MM.1S (cell line): ENCODE results near the gene MYPN.

ENCODE experiments used
- DNase-seq: peaks from one replicate; pipeline ENCODE4 v3.0.0-alpha.2; 2015
- H2AFZ ChIP-seq: fragments of 300-600 bp; sonication (generic); 2 replicates; pipeline ENCODE4 v1.6.0; 2016; ENCODE audit warnings: antibody characterized with exemption, low read length
- H3F3A ChIP-seq: fragments of 300-600 bp; sonication (generic); 2 replicates; pipeline ENCODE4 v1.6.1; 2016; ENCODE audit warnings: mild to moderate bottlenecking, antibody characterized with exemption, low read length, moderate library complexity, mixed read lengths; ENCODE audit not compliant: insufficient read depth
- H3K27ac ChIP-seq: fragments of 300-600 bp; sonication (generic); 2 replicates; pipeline ENCODE4 v1.5.1; 2016; ENCODE audit warnings: mild to moderate bottlenecking, low read length
- H3K27me3 ChIP-seq: fragments of 300-600 bp; sonication (generic); replicated peaks from 2 replicates; pipeline ENCODE4 v1.6.0; 2016; ENCODE audit warnings: low read length; ENCODE audit not compliant: insufficient read depth
- H3K36me3 ChIP-seq: fragments of 300-600 bp; sonication (generic); replicated peaks from 2 replicates; pipeline ENCODE4 v1.6.1; 2016; ENCODE audit warnings: mild to moderate bottlenecking, low read length, mixed read lengths; ENCODE audit not compliant: insufficient read depth
- H3K4me1 ChIP-seq: fragments of 300-600 bp; sonication (generic); 2 replicates; pipeline ENCODE4 v1.6.1; 2016; ENCODE audit warnings: low read length, mixed read lengths
- H3K4me2 ChIP-seq: fragments of 300-600 bp; sonication (generic); 2 replicates; pipeline ENCODE4 v1.6.0; 2016; ENCODE audit warnings: low read depth, low read length
- H3K4me3 ChIP-seq: fragments of 300-600 bp; sonication (generic); 2 replicates; pipeline ENCODE4 v1.5.1; 2016; ENCODE audit warnings: low read length, mixed read lengths
- H3K79me2 ChIP-seq: fragments of 300-600 bp; sonication (generic); 2 replicates; pipeline ENCODE4 v1.6.1; 2016; ENCODE audit warnings: mixed run types, low read length, mixed read lengths
- H3K9ac ChIP-seq: fragments of 300-600 bp; sonication (generic); 2 replicates; pipeline ENCODE4 v1.6.1; 2016; ENCODE audit warnings: low read length, mixed read lengths
- H3K9me2 ChIP-seq: fragments of 300-600 bp; sonication (generic); replicated peaks from 2 replicates; pipeline ENCODE4 v1.6.1; 2016; ENCODE audit warnings: mild to moderate bottlenecking, low read length, mixed read lengths; ENCODE audit not compliant: insufficient read depth
- H3K9me3 ChIP-seq: fragments of 300-600 bp; sonication (generic); replicated peaks from 2 replicates; pipeline ENCODE4 v1.6.1; 2016; ENCODE audit warnings: mild to moderate bottlenecking, low read length, mixed read lengths; ENCODE audit not compliant: insufficient read depth
- H4K20me1 ChIP-seq: fragments of 300-600 bp; sonication (generic); 2 replicates; pipeline ENCODE4 v1.6.1; 2016; ENCODE audit warnings: mild to moderate bottlenecking, low read length, moderate library complexity, mixed read lengths; ENCODE audit not compliant: insufficient read depth
- CTCF ChIP-seq: fragments of 300-600 bp; sonication (generic); IDR thresholded peaks from 2 replicates; pipeline ENCODE4 v1.5.1; 2016; ENCODE audit warnings: antibody characterized with exemption, low read length, mixed read lengths
- EZH2 ChIP-seq: fragments of 300-600 bp; sonication (generic); optimal IDR thresholded peaks from 2 replicates; pipeline ENCODE3; 2017; ENCODE audit warnings: low read depth, mild to moderate bottlenecking, antibody characterized with exemption, low read length, mixed read lengths
- EZH2phosphoT487 ChIP-seq: fragments of 300-600 bp; sonication (generic); IDR thresholded peaks from 2 replicates; pipeline ENCODE4 v1.6.1; 2018; ENCODE audit warnings: antibody characterized with exemption, low read length

Gene MYPN

GRCh38 chr10:68163735-68164134 lies 54.4 kb downstream of the MYPN start:
- no peaks in the 10 kb centered on the region for H3F3A ChIP-seq
- no peak overlapping the region for H3K4me3 ChIP-seq
- no peaks in the 10 kb centered on the region for H3K27me3 ChIP-seq
- no peaks in the 10 kb centered on the region for H3K4me1 ChIP-seq
- no peak overlapping the region for H3K9ac ChIP-seq
- no peaks in the 10 kb centered on the region for H3K9me2 ChIP-seq
- H3K79me2 ChIP-seq, result no peaks in the 10 kb centered on the region
- DNase-seq, result no peak
- H3K4me2 ChIP-seq, result no peak overlapping the region
- no peaks in the 10 kb centered on the region for H3K9me3 ChIP-seq
- no peak for TF ChIP-seq EZH2
- no peak overlapping the region for H2AFZ ChIP-seq
- H3K27ac ChIP-seq, result no peak overlapping the region
- no peaks in the 10 kb centered on the region for H4K20me1 ChIP-seq
- no peaks in the 10 kb centered on the region for H3K36me3 ChIP-seq

- Histone ChIP-seq H3K9ac (no peak overlapping the region), H3K27me3 (no peaks in the 10 kb centered on the region), H3K4me1 (no peaks in the 10 kb centered on the region), H3K9me3 (no peaks in the 10 kb centered on the region), H3K9me2 (no peaks in the 10 kb centered on the region), H3K36me3 (no peaks in the 10 kb centered on the region), H3K4me3 (no peak overlapping the region), H2AFZ (no peak overlapping the region), H3F3A (no peaks in the 10 kb centered on the region), H4K20me1 (no peaks in the 10 kb centered on the region), H3K4me2 (no peak overlapping the region), H3K27ac (no peak overlapping the region), H3K79me2 (no peaks in the 10 kb centered on the region)
- no peak for TF ChIP-seq EZH2phosphoT487
- no peak for TF ChIP-seq CTCF
- TF ChIP-seq EZH2, result no peak
- no peak for DNase-seq
Measured at GRCh38 chr10:68165643-68166042, 56.4 kb downstream of the MYPN start.

GRCh38 chr10:68166871-68167585 lies 57.7 kb downstream of the MYPN start:
- TF ChIP-seq CTCF, result no peak
- TF ChIP-seq EZH2phosphoT487, result no peak
- DNase-seq, result no peak
- Histone ChIP-seq H3K9ac (no peak overlapping the region), H3K79me2 (no peaks in the 10 kb centered on the region), H3K9me3 (no peaks in the 10 kb centered on the region), H3F3A (peaks cover 9% of the 10 kb centered on the region; the same call in 1 of the 2 replicates), H3K27me3 (no peaks in the 10 kb centered on the region), H3K4me2 (no peak overlapping the region), H3K9me2 (no peaks in the 10 kb centered on the region), H3K4me1 (peaks cover 10% of the 10 kb centered on the region), H3K36me3 (no peaks in the 10 kb centered on the region), H3K4me3 (no peak overlapping the region), H3K27ac (no peak overlapping the region), H4K20me1 (no peaks in the 10 kb centered on the region), H2AFZ (no peak overlapping the region)

GRCh38 chr10:68167586-68168189 lies 58.4 kb downstream of the MYPN start:
- H3K4me1 ChIP-seq, result peaks cover 10% of the 10 kb centered on the region
- no peaks in the 10 kb centered on the region for H3K27me3 ChIP-seq
- no peaks in the 10 kb centered on the region for H3K79me2 ChIP-seq
- no peak overlapping the region for H3K27ac ChIP-seq
- no peak for TF ChIP-seq EZH2
- TF ChIP-seq EZH2phosphoT487, result no peak
- TF ChIP-seq CTCF, result no peak
- H3K4me3 ChIP-seq, result no peak overlapping the region
- no peaks in the 10 kb centered on the region for H3K9me2 ChIP-seq
- H3K36me3 ChIP-seq, result no peaks in the 10 kb centered on the region
- no peak overlapping the region for H2AFZ ChIP-seq
- H3K9me3 ChIP-seq, result no peaks in the 10 kb centered on the region
- DNase-seq, result no peak
- no peak overlapping the region for H3K9ac ChIP-seq
- no peaks in the 10 kb centered on the region for H4K20me1 ChIP-seq
- H3K4me2 ChIP-seq, result no peak overlapping the region
- H3F3A ChIP-seq, result peaks cover 9% of the 10 kb centered on the region; the same call in 1 of the 2 replicates
